GM04503 (cell line): ENCODE data around the gene DENND5A.

Source experiments
- DNase-seq: peaks from one replicate; pipeline ENCODE4 v3.0.0-alpha.2; 2012; ENCODE audit warnings: low read depth

Gene DENND5A

DNA sequence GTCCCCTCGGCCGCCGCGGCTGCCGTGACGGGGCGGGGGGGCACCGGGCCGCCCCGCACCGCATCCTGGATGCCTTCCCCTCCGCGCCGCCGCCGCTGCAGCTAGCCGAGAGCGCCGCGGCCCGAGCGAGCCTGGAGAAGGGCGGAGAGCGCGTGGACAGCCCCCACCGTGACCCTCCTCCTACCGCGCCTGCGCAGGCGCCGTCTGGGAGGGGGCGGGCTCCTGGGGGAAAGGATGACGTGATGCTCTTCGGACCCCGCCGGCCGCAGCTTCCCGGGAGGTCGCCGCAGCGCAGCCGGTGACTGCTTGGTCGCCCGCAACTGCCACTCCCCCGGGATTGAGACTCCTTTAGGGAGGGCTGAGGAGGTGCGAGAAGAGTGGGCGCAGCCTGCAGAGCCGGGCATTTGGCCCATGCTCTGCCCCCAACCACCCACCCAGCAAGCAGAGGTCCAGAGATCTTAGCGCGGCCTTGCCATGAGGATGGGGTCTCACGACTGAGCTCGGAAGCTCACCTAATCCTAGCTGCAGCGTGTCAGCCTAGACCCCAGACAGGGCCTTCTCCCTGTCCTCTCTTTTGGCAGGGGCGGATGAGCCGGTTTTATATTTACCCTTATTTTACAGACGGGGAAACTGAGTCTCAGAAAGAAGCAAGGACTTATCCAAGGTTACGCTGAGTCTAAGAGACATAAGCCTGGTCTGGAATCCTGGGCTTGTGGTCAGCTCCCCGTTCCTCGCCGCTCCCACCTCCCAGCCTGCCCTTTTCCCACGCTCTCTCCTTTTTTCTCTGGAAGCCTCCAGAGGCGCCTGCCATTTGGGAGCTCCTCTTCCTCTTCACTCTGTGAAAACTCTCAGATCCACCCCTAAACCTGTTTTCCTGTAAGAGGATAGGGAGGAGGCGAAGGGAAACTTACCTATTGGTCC is at the start of gene DENND5A:
DENND5A (minus strand) TSS at position 140 of the 921 bp plus-strand sequence. CDS start 281 bp downstream, outside the sequence.
- DNase-seq: no peak

GRCh38 chr11:9314291-9315077 is 49.3 kb upstream of the DENND5A start, which contains the start of gene TMEM41B:
Gene TMEM41B (minus strand): TSS chr11:9314593. CDS start chr11:9314441, 152 bp downstream.
- DNase-seq: peak; percentile 93

- no peak for DNase-seq
Observed at GRCh38 chr11:9313648-9314290, 48.6 kb upstream of the DENND5A start.

GRCh38 chr11:9310485-9311090 is 45.4 kb upstream of the DENND5A start:
- no peak for DNase-seq

GRCh38 chr11:9304178-9304577 is 39.0 kb upstream of the DENND5A start:
- DNase-seq: no peak

GRCh38 chr11:9302448-9302847 is 37.3 kb upstream of the DENND5A start:
- DNase-seq: no peak

- DNase-seq: no peak
Observed at GRCh38 chr11:9301720-9302119, 36.6 kb upstream of the DENND5A start.

- no peak for DNase-seq
Observed at GRCh38 chr11:9293646-9294045, 28.5 kb upstream of the DENND5A start.

DNA sequence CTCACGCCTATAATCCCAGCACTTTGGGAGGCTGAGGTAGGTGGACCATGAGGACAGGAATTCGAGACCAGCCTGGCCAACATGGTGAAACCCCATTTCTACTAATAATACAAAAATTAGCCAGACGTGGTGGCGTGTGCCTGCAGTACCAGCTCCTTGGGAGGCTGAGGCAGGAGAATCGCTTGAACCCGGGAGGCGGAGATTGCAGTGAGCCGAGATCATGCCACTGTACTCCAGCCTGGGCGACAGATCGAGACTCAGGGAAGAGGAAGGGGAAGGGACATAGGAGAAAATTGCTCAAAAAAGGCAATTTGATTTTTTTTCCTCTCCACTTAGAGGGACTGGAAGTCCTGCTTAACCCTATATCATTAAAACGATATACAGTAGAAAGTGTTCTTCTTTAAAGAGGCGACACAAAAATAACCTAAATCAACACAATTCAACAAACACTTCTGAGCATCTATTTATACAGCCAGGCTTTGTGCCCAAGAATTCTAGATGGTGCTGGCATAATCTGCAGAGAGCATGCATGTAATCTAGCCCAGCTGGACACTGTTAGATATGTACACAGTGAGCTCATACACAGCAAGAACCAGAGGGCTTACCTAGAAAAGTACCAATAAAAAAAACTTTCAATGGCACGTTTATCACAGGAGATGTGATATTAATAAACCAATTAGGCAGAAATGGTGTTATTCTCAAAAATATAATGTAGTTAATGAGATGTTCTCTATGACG is 20.9 kb upstream of the DENND5A start:
- no peak for DNase-seq

DNA sequence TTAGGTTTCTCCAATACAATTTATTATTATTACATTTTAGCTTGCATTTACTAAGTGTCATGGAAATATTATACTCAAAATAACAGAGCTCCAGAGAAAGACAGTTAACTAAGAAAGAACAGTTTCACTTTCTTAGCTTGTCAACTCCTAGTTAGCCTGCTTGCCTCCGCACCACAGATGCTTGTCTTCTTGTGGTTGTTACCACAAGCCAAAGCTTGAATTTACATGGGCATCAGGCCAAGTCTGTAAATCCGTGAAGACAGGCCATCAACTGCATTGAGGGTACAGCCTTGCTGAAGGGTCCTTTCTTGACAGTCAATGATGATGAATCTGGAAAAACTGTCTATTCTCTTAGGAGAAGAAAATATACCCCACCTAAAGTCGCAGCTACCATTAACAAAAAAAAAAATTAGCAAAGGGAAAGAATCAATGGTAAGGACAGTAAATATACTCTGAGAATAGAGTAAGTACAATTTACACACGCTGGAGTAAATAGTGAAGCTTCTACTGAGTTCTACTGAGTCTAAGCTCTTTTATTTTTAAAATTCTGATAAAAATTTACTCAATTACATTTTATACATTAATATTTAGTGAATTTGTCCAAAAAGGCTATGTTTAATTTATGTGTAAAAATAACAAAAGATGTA is 15.6 kb upstream of the DENND5A start:
- DNase-seq: no peak

GRCh38 chr11:9277176-9277575 is 12.0 kb upstream of the DENND5A start:
- DNase-seq: no peak

GRCh38 chr11:9276571-9276970 is 11.4 kb upstream of the DENND5A start:
- no peak for DNase-seq

- DNase-seq: no peak
Observed at GRCh38 chr11:9274499-9275258, 9.5 kb upstream of the DENND5A start.

- DNase-seq: peak; percentile 57
Observed at GRCh38 chr11:9273376-9274336, 8.5 kb upstream of the DENND5A start.

GRCh38 chr11:9269492-9270013 is 4.4 kb upstream of the DENND5A start:
- no peak for DNase-seq

DNA sequence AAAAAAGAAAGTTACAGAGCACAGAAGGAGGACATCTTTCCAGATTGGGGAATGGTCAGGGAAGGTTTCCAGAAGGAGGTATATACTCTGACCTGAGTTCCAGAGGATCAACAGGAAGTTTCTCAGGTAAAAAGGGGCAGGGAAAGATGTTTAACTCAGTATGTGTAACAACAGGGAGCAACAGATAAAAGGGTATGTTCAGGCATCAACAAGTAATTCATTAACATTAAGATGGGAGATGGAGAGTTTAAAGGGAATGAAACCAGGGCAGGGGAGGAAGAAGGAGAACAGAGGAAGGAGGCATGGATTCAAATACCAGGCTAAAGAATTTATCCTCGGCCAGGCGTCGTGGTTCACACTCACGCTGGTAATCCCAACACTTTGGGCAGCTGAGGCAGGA is 2.5 kb upstream of the DENND5A start:
- no peak for DNase-seq

GRCh38 chr11:9266926-9267325 is 1.8 kb upstream of the DENND5A start:
- no peak for DNase-seq

DNA sequence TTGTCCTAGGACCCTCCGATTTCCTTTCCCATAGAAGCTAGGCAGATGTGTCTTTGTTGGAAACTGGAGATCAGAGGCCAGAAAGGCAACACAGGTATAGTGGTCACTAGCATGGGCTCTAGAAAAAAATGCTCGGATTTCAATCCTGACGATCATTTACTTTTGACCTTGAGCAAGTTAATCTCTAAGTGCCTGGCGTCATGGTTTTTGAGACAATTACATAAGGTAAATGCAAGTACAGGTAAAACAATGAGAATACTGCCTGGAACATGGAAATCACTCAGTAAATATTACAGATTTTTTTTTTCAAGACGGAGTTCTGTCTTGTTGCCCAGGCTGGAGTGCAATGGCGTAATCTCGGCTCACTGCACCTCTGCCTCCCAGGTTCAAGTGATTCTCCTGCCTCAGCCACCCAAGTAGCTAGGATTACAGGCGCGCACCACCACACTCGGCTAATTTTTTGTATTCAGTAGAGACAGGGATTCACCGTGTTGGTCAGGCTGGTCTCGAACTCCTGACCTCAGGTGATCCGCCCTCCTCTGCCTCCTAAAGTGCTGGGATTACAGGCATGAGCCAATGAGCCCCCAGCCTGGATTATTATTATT is 1.1 kb upstream of the DENND5A start:
- DNase-seq: no peak
